IMR-90 (cell line): ENCODE results near the gene BMP8B. TPM values are rescaled to one million over a fixed set of nuclear protein-coding genes. Genes with fewer than 3 reads are reported as not detected.

Experiments
- ATAC-seq: fragments of 200-7000 bp; cut with Tn5 transposase; 2 replicates; pipeline ENCODE4 v1.9.1; 2020; ENCODE audit warnings: low read depth, mild to moderate bottlenecking, moderate library complexity
- BruUV-seq: library from RNA; stranded (reverse); fragments of 400-500 nt; replicated peaks from 2 replicates; lab custom pipeline; 2021; lab: Mats Ljungman, UMichigan
- CTCF ChIA-PET: fragments of 300-600 bp; formaldehyde crosslinking; extraction: SDS; loops from one replicate; lab custom pipeline; 2021; ENCODE audit warnings: antibody characterized with exemption; lab: Yijun Ruan, JAX
- POLR2A ChIA-PET: fragments of 300-600 bp; sonication (Branson Sonifier 250); formaldehyde crosslinking; loops from one replicate; lab custom pipeline; 2022; ENCODE audit warnings: antibody characterized with exemption; ENCODE audit not compliant: unreplicated experiment; lab: Charles Lee
- DNase-seq: peaks from one replicate; pipeline ENCODE4 v3.0.0; 2013
- H2AFZ ChIP-seq: replicated peaks from 2 replicates; pipeline ENCODE3; 2013; ENCODE audit warnings: low read length, mild to moderate bottlenecking; ENCODE audit not compliant: poor library complexity
- H2AK5ac ChIP-seq: 2 replicates; pipeline ENCODE4 v1.6.1; 2013; ENCODE audit warnings: low read depth, low read length, inconsistent platforms
- H2AK9ac ChIP-seq: replicated peaks from 2 replicates; pipeline ENCODE3; 2013; ENCODE audit warnings: mild to moderate bottlenecking, low read depth, low read length, moderate library complexity; ENCODE audit not compliant: poor library complexity
- H2BK120ac ChIP-seq: 2 replicates; pipeline ENCODE4 v1.6.1; 2013; ENCODE audit warnings: low read depth, low read length, inconsistent platforms
- H2BK15ac ChIP-seq: 3 replicates; pipeline ENCODE4 v1.6.1; 2013; ENCODE audit warnings: low read depth, low read length, inconsistent platforms
- H2BK20ac ChIP-seq: 2 replicates; pipeline ENCODE4 v1.6.1; 2013; ENCODE audit warnings: low read depth, mild to moderate bottlenecking, inconsistent platforms, low read length, moderate library complexity
- H2BK5ac ChIP-seq: 2 replicates; pipeline ENCODE4 v1.6.1; 2013; ENCODE audit warnings: mild to moderate bottlenecking, low read depth, low read length, inconsistent platforms; ENCODE audit not compliant: poor library complexity, severe bottlenecking
- H3K14ac ChIP-seq: replicated peaks from 2 replicates; pipeline ENCODE4 v1.6.1; 2013; ENCODE audit warnings: low read depth, low read length, inconsistent platforms
- H3K18ac ChIP-seq: 2 replicates; pipeline ENCODE4 v1.6.1; 2013; ENCODE audit warnings: low read depth, low read length, control low read depth
- H3K23ac ChIP-seq: 2 replicates; pipeline ENCODE4 v1.6.1; 2013; ENCODE audit warnings: low read depth, low read length, inconsistent platforms
- H3K27ac ChIP-seq: 2 replicates; pipeline ENCODE4 v1.5.1; 2013; ENCODE audit warnings: mild to moderate bottlenecking, control low read depth, low read length; ENCODE audit not compliant: insufficient read depth
- H3K27me3 ChIP-seq: 2 replicates; pipeline ENCODE4 v1.6.1; 2013; ENCODE audit warnings: low read length; ENCODE audit not compliant: control insufficient read depth, insufficient read depth
- H3K36me3 ChIP-seq: 2 replicates; pipeline ENCODE4 v1.6.1; 2013; ENCODE audit warnings: low read length, mixed read lengths; ENCODE audit not compliant: control insufficient read depth, insufficient read depth
- H3K4ac ChIP-seq: 2 replicates; pipeline ENCODE4 v1.6.1; 2013; ENCODE audit warnings: low read depth, low read length, inconsistent platforms
- H3K4me1 ChIP-seq: 2 replicates; pipeline ENCODE4 v1.6.1; 2013; ENCODE audit warnings: low read length, mixed read lengths; ENCODE audit not compliant: control insufficient read depth, insufficient read depth
- H3K4me2 ChIP-seq: 2 replicates; pipeline ENCODE4 v1.6.1; 2013; ENCODE audit warnings: low read depth, mild to moderate bottlenecking, control low read depth, low read length, moderate library complexity
- H3K4me3 ChIP-seq: 2 replicates; pipeline ENCODE4 v1.5.1; 2013; ENCODE audit warnings: low read depth, mild to moderate bottlenecking, control low read depth, low read length, moderate library complexity; ENCODE audit not compliant: insufficient read depth
- H3K56ac ChIP-seq: 2 replicates; pipeline ENCODE4 v1.6.1; 2013; ENCODE audit warnings: low read length, inconsistent platforms; ENCODE audit not compliant: insufficient read depth; ENCODE audit errors: extremely low read depth
- H3K79me1 ChIP-seq, 2 experiments: 2 replicates each; pipeline ENCODE4 v1.6.1; 2013; ENCODE audit warnings: low read length in 2 of 2, inconsistent platforms in 1 of 2, low read depth in 1 of 2
- H3K9ac ChIP-seq: 2 replicates; pipeline ENCODE4 v1.6.1; 2013; ENCODE audit warnings: low read depth, low read length, control low read depth
- H3K9me1 ChIP-seq: 2 replicates; pipeline ENCODE4 v1.6.1; 2013; ENCODE audit warnings: low read length, inconsistent platforms; ENCODE audit not compliant: insufficient read depth
- H3K9me3 ChIP-seq: 2 replicates; pipeline ENCODE4 v1.6.1; 2013; ENCODE audit warnings: low read length; ENCODE audit not compliant: control insufficient read depth, insufficient read depth
- H4K20me1 ChIP-seq: 2 replicates; pipeline ENCODE4 v1.6.1; 2013; ENCODE audit warnings: low read length, inconsistent platforms; ENCODE audit not compliant: insufficient read depth
- H4K5ac ChIP-seq: 2 replicates; pipeline ENCODE4 v1.6.1; 2013; ENCODE audit warnings: mild to moderate bottlenecking, low read depth, low read length, control low read depth
- H4K8ac ChIP-seq, 2 experiments: 2 replicates each; pipeline ENCODE4 v1.6.1; 2013; ENCODE audit warnings: low read depth in 2 of 2, low read length in 2 of 2, control low read depth in 1 of 2, inconsistent platforms in 1 of 2
- H4K91ac ChIP-seq: 2 replicates; pipeline ENCODE4 v1.6.1; 2013; ENCODE audit warnings: low read depth, low read length, inconsistent platforms; ENCODE audit not compliant: insufficient read depth
- BHLHE40 ChIP-seq: fragments of 150-350 bp; IDR thresholded peaks from 2 replicates; pipeline ENCODE4 v1.6.1; 2016; ENCODE audit warnings: mild to moderate bottlenecking, low read depth, low read length
- CEBPB ChIP-seq: IDR thresholded peaks from 2 replicates; pipeline ENCODE4 v1.6.1; 2012; ENCODE audit warnings: low read depth, low read length, improper control_type of control experiment
- CHD1 ChIP-seq: IDR thresholded peaks from 2 replicates; pipeline ENCODE4 v1.6.1; 2012; ENCODE audit warnings: low read depth, low read length, improper control_type of control experiment
- CTCF ChIP-seq: conservative IDR thresholded peaks from 2 replicates; pipeline ENCODE4 v1.5.1; 2012; ENCODE audit warnings: mild to moderate bottlenecking, low read depth, low read length, improper control_type of control experiment
- FOS ChIP-seq: fragments of 150-350 bp; IDR thresholded peaks from 2 replicates; pipeline ENCODE4 v1.6.1; 2016; ENCODE audit warnings: low read depth, low read length
- MAFK ChIP-seq: IDR thresholded peaks from 2 replicates; pipeline ENCODE4 v1.6.1; 2012; ENCODE audit warnings: low read depth, low read length, improper control_type of control experiment
- MAZ ChIP-seq: IDR thresholded peaks from 2 replicates; pipeline ENCODE4 v1.6.1; 2012; ENCODE audit warnings: low read depth, mild to moderate bottlenecking, low read length, improper control_type of control experiment, moderate library complexity, borderline replicate concordance
- MXI1 ChIP-seq: IDR thresholded peaks from 2 replicates; pipeline ENCODE4 v1.6.1; 2012; ENCODE audit warnings: low read depth, mild to moderate bottlenecking, low read length, moderate library complexity, borderline replicate concordance
- NFE2L2 ChIP-seq: fragments of 150-350 bp; IDR thresholded peaks from 2 replicates; pipeline ENCODE4 v1.6.1; 2016; ENCODE audit warnings: low read depth, mild to moderate bottlenecking, low read length
- POLR2A ChIP-seq: IDR thresholded peaks from 2 replicates; pipeline ENCODE4 v1.6.1; 2012; ENCODE audit warnings: mild to moderate bottlenecking, low read depth, low read length
- RAD21 ChIP-seq: IDR thresholded peaks from 2 replicates; pipeline ENCODE4 v1.6.1; 2012; ENCODE audit warnings: low read length, improper control_type of control experiment
- RCOR1 ChIP-seq: IDR thresholded peaks from 2 replicates; pipeline ENCODE4 v1.6.1; 2012; ENCODE audit warnings: mild to moderate bottlenecking, low read length, improper control_type of control experiment; ENCODE audit not compliant: insufficient replicate concordance
- RFX5 ChIP-seq: IDR thresholded peaks from 2 replicates; pipeline ENCODE4 v1.8.0; 2012; ENCODE audit warnings: low read depth, mild to moderate bottlenecking, low read length, moderate library complexity
- SMC3 ChIP-seq: fragments of 150-350 bp; IDR thresholded peaks from 2 replicates; pipeline ENCODE4 v1.6.1; 2016; ENCODE audit warnings: low read depth, mild to moderate bottlenecking, antibody characterized with exemption, low read length, moderate library complexity
- USF2 ChIP-seq: fragments of 150-350 bp; IDR thresholded peaks from 2 replicates; pipeline ENCODE4 v1.6.1; 2017; ENCODE audit warnings: mild to moderate bottlenecking, antibody characterized with exemption, low read length, low read depth
- WGBS, 2 experiments: methylation state at CpG; one replicate each; pipeline versions ENCODE4 v1.1.5 to v1.1.7; 2013; ENCODE audit warnings: missing lambda C conversion rate in 2 of 2; ENCODE audit not compliant: insufficient read length in 1 of 2; ENCODE audit errors: extremely low coverage in 2 of 2; 5-methylcytosine and 5-hydroxymethylcytosine counted together
- dilution Hi-C: fragments of 300-500 bp; cut with HindIII; formaldehyde crosslinking; loops from one replicate; pipeline ENCODE4 v1.14.3; 2018; ENCODE audit warnings: low sequenced_read_pairs; ENCODE audit not compliant: unreplicated experiment
- in situ Hi-C: fragments of 300-500 bp; cut with MboI; formaldehyde crosslinking; loops from 3 replicates; pipeline ENCODE4 v1.14.3; 2019; ENCODE audit warnings: low sequenced_read_pairs, inconsistent platforms, mixed read lengths
- intact Hi-C: fragments of 100-400 bp; cut with micrococcal nuclease; formaldehyde crosslinking; loops from 2 replicates; pipeline ENCODE4 v1.10.0; 2022
- polyA plus RNA-seq, 3 experiments: library from polyadenylated mRNA; depleted of rRNA; stranded (reverse); fragments of >200 nt; gene quantifications; 2 replicates each; pipeline ENCODE4 v1.2.3, GENCODE V29; 2012; ENCODE audit warnings: low replicate concordance in 1 of 3
- total RNA-seq: library from RNA; depleted of rRNA; stranded (reverse); fragments of >200 nt; gene quantifications from 2 replicates; pipeline ENCODE4 v1.2.3, GENCODE V29; 2012
- TF ChIP-seq, protein P1 (sequence below): fragments of 150-350 bp; IDR thresholded peaks from 2 replicates; pipeline ENCODE4 v1.6.1; 2016; ENCODE audit warnings: low read depth, mild to moderate bottlenecking, low read length, moderate library complexity, borderline replicate concordance

BMP8B gene
- total and polyA plus RNA-seq, 2 of the 4 experiments (the other 2 are of a cell fraction), result not detected

DNA sequence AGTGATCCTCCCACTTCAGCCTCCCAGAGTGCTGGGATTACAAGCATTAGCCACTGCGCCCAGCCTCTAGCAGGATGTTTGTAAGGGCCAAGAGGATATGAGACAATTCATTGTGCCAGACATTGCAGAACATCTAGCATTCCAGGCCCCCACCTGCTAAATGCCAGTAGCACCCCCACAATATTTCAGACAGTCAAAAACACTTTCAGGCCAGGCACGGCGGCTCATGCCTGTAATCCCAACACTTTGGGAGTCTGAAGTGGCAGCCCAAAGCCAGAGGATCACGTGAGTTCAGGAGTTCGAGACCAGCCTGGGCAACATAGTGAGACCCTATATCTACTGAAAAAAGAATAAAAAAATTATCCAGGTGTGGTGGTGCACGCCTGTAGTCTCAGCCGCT, 37.1 kb downstream of the BMP8B start:
- H3K9me1 ChIP-seq, result no peaks in the 10 kb centered on the region
- no peak overlapping the region for H2AK9ac ChIP-seq
- no peaks in the 10 kb centered on the region for H3K27me3 ChIP-seq
- BruUV-seq, result no TSS peak
- no peak overlapping the region for H2AFZ ChIP-seq
- no peaks in the 10 kb centered on the region; the same call in 1 of the 2 replicates for H3K4me1 ChIP-seq
- no peak overlapping the region for H3K4ac ChIP-seq
- H3K18ac ChIP-seq, result no peak overlapping the region
- no peak overlapping the region for H3K9ac ChIP-seq
- H2BK15ac ChIP-seq, result no peak overlapping the region
- WGBS, 2 experiments, result no CpG with 5 or more reads among the region's 7 CpGs
- ChIA-PET POLR2A (no interaction called here), CTCF (no interaction called here)
- no peak overlapping the region for H3K14ac ChIP-seq
- H3K27ac ChIP-seq, result no peak overlapping the region
- H2AK5ac ChIP-seq, result no peak overlapping the region
- H3K9me3 ChIP-seq, result no peaks in the 10 kb centered on the region
- ATAC-seq (no peak), DNase-seq (no peak)
- H3K4me2 ChIP-seq, result no peak overlapping the region
- H2BK120ac ChIP-seq, result no peak overlapping the region
- no peak for TF ChIP-seq USF2
- TF ChIP-seq RAD21, result no peak
- TF ChIP-seq MXI1, result no peak
- TF ChIP-seq BHLHE40, result no peak
- TF ChIP-seq CTCF, result no peak
- no peak for TF ChIP-seq CHD1
- no peak for TF ChIP-seq CEBPB
- TF ChIP-seq NFE2L2, result no peak
- TF ChIP-seq FOS, result no peak
- TF ChIP-seq MAZ, result no peak
- TF ChIP-seq POLR2A, result no peak
- TF ChIP-seq RCOR1, result no peak
- TF ChIP-seq, protein P1, sequence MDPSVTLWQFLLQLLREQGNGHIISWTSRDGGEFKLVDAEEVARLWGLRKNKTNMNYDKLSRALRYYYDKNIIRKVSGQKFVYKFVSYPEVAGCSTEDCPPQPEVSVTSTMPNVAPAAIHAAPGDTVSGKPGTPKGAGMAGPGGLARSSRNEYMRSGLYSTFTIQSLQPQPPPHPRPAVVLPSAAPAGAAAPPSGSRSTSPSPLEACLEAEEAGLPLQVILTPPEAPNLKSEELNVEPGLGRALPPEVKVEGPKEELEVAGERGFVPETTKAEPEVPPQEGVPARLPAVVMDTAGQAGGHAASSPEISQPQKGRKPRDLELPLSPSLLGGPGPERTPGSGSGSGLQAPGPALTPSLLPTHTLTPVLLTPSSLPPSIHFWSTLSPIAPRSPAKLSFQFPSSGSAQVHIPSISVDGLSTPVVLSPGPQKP, result no peak
- no peak for TF ChIP-seq RFX5
- no peak for TF ChIP-seq MAFK
- TF ChIP-seq SMC3, result no peak
- H3K79me1 ChIP-seq, result 0 out of 4 replicates have a peak, but pooled peaks cover 0 to 3% of the 10 kb centered on the region in 2 experiments
- H3K23ac ChIP-seq, result no peak overlapping the region
- in situ Hi-C loops, result no loop called here
- dilution Hi-C loops, result no loop called here
- no peak overlapping the region for H3K4me3 ChIP-seq
- no peak overlapping the region for H2BK20ac ChIP-seq
- H3K56ac ChIP-seq, result no peak overlapping the region
- H4K20me1 ChIP-seq, result no peaks in the 10 kb centered on the region
- H4K5ac ChIP-seq, result no peak overlapping the region
- H4K8ac ChIP-seq, result no peak overlapping the region
- peaks cover 57% of the 10 kb centered on the region for H3K36me3 ChIP-seq
- intact Hi-C loops, result no loop called here
- H2BK5ac ChIP-seq, result no peak overlapping the region
- no peak overlapping the region for H4K91ac ChIP-seq
